Activated CD4-positive, alpha-beta T cell treated with anti-CD3 and anti-CD28 coated beads, Interleukin-2, amount 50 U/mL, for 4 hours (primary cell): ENCODE results near the gene PLEKHG4B.
"Not testable (repeated sequence)": the region's sequence is repeated elsewhere in the genome, so short reads cannot be mapped to it uniquely, and the experiment has no call there.

Experiments used
- DNase-seq, 2 experiments: peaks; one replicate each; pipeline ENCODE4 v3.0.0-alpha.2; 2020

The PLEKHG4B gene

DNA sequence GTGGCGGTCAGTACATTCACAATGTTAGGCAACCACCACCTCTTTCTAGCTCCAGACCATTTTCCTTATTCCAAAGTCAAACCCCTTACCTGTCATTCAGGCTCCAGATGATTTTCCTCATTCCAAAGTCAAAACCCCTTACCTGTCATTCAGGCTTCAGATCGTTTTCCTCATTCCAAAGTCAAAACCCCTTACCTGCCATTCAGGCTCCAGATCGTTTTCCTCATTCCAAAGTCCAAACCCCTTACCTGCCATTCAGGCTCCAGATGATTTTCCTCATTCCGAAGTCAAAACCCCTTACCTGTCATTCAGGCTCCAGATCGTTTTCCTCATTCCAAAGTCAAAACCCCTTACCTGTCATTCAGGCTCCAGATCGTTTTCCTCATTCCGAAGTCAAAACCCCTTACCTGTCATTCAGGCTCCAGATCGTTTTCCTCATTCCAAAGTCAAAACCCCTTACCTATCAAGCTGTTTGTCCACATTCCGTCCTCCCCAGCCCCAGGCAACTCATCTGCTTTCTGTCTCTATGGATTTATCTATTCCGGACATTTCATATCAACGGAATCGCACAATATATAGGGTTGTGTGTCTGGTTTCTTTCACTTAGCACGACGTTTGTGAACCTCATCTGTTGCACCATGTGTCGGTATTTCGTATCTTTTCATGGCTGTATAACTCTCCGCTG, 5.2 kb downstream of the PLEKHG4B start:
- DNase-seq, result no peak

DNA sequence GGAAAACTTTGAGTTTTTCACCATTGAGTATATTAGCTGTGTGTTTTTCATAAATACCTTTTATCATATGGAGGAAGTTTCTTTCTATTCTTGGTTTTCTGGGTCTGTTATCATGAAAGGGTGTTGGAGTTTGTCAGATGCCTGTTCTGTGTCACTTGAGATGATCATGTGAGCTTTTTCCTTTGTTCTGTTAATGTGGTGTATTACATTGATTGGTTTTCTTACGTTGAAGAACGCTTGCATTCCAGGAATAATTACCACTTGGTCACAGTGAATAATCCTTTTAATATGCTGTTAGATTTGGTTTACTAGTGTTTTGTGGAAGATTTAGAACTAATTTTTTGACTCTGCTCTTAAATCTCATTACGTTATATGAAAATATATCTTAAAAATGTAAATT, 7.8 kb downstream of the PLEKHG4B start:
- DNase-seq, result no peak

DNA sequence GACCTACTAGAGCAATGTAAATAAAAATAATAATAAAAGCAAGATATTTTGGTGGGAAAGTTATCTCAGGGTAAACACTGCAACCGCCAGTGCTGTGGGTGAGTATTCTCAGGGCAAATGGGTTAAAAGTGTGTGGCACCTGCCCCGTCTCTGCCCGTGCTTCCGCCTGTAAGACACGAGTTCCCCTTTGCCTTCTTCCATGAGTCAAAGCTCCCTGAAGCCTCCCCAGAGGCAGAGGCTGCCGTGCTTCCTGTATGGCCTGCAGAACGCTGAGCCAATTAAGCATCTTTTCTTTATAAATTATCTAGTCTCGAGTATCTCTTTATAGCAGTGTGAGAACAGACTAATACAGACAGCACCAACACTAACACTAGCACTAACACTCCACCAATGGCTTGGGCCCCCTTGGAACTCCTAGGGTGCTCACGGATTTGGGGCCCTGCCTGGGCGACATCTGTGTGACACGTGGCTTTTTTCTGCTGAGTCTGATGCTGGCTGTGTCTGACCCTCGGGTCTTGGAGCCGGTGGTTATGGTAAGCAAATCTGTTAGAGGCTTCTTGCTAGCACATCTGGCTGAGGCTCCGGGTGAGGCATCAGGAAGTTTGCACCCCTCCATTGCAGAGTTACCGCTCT, 10.6 kb downstream of the PLEKHG4B start:
- no peak for DNase-seq

DNA sequence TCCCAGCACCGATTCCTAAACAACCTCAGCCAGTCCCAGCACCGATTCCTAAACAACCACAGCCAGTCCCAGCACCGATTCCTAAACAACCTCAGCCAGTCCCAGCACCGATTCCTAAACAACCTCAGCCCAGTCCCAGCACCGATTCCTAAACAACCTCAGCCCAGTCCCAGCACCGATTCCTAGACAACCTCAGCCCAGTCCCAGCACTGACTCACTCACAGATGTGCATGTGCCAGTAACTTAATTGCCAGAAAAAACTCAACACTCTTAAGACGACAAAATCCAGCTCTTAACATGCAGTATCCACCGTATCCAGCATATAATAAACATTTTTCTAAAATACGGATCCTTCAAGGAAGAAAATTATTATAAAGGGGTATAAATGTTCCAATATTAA, 12.1 kb downstream of the PLEKHG4B start:
- not testable (repeated sequence) for DNase-seq

DNA sequence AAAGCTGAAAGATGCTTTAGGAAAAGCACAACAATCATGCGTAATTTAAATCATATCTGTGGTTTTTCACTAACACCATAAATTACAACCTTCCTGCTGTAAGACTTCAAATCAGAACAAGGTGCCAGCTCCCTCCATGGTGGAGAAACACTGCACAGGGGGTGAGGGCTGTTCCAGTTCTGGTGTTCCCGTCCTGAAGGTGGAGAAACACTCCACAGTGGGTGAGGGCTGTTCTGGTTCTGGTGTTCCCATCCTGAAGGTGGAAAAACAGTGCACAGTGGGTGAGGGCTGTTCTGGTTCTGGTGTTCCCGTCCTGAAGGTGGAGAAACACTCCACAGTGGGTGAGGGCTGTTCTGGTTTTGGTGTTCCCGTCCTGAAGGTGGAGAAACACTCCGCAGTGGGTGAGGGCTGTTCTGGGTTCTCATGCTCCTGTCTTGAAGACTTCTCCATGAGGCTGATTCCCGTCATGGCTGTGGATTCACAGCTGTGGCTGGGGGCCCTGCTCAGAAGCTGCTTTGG, 12.9 kb downstream of the PLEKHG4B start:
- no peak for DNase-seq

DNA sequence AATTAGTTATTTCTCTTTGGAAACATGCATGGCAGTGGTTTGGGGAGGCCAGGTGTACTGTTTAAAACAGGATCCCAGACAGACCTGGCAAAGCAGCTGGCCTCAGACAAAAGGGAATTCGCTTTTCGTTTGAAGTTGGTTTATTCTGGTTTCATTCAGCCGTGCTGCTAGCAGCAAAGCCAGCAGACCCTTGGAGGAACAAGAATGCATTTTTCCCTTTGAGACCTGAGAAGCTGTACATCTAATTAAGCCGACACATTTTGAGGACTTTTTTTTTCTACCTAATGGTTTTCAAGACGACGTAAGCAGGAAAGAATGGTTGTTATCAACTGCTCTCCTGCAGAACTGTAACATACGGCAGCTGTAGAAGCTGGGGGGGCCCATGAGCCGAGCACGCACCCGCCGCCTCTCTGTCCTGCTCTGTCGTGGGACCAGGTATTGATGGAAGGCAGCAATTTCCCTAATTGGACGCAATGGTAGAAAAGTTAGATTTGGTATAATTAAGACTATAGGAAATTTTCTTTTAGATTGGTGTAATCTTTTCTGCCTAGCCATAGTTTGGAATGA, 13.6 kb downstream of the PLEKHG4B start:
- no peak for DNase-seq

DNA sequence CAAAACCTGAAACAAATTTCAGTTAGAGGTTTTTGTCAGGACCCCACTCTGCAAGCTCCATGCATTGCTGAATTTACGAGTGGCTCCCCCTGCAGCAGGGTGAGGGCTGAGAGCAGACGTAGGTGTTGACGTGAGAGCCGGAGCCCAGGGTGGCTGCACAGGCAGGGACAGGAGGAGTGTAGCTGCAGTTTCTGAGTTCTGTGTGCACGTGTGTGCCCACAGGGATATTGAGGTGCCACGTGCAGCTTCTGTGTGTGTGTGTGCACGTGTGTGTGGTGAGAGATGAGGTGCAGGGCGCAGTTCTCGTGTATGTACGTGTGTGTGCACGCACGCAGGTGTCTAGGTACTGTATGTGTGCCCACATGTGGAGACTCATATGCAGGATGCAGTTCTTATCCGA, 14.6 kb downstream of the PLEKHG4B start:
- DNase-seq, result no peak

DNA sequence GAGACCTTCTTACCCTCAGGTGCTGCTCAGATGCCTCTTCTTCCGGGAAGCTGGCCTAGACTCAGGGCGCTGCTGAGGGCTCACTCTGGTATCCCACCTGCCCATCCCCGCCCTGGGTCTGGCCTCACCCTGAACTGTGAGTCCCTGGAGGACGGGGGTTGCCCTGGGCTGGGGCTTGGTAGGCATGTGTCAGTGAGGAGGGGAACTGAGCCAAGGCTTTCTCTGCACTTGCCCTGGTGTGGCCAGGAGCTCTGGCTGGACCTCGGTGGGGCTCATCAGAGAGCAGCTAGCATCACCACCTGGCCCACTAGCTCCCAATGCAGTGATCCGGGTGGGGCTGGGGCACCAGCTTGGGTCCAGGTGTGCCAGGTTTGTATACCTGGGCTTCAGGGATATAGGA, 15.6 kb downstream of the PLEKHG4B start:
- no peak for DNase-seq

DNA sequence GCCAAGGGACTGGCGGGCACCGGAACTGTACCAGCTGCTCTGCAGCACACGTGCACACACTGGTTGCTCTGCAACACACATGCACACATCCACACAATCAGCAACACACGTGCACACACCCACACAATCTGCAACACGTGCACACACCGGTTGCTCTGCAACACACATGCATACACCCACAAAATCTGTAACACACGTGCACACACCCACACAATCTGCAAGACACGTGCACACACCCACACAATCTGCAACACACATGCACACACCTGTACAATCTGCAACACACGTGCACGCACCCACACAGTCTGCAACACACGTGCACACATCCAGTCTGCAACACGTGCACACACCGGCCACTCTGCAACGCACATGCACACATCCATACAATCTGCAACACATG, 17.9 kb downstream of the PLEKHG4B start:
- DNase-seq, result no peak

DNA sequence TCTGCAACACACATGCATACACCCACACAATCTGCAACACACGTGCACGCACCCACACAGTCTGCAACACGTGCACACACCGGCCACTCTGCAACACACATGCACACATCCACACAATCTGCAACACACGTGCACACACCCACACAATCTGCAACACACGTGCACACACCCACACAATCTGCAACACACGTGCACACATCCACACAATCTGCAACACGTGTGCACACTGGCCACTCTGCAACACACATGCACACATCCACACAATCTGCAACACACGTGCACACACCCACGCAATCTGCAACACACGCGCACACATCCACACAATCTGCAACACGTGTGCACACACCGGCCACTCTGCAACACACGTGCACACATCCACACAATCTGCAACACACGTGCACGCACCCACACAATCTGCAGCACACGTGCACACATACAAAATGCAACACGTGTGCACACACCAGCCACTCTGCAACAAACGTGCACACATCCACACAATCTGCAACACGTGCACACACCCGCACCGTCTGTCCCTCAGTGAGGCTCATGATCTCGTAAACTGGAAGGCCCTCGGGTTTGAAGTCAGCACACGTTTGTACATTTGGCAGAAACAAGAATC, 18.4 kb downstream of the PLEKHG4B start:
- DNase-seq, result no peak

DNA sequence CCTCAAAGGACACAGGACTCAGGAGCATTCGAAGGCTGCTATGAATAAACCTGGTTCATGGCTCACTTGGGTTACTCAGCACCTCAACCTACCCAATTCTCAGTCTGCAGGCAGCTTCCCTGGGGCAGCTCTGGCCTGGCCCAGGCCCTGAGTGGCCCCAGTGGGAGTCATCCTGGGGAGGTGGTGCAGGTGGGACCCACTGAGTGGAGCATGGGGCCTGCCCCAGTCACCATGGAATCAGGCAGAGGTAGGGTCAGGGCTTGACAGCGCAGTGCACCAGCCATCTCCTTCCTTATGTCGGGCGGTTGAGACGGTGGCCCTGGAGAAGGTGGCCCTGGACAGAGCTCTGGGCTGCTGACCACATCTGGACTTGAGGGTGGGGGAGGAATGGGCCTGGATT, 19.2 kb downstream of the PLEKHG4B start:
- no peak for DNase-seq

DNA sequence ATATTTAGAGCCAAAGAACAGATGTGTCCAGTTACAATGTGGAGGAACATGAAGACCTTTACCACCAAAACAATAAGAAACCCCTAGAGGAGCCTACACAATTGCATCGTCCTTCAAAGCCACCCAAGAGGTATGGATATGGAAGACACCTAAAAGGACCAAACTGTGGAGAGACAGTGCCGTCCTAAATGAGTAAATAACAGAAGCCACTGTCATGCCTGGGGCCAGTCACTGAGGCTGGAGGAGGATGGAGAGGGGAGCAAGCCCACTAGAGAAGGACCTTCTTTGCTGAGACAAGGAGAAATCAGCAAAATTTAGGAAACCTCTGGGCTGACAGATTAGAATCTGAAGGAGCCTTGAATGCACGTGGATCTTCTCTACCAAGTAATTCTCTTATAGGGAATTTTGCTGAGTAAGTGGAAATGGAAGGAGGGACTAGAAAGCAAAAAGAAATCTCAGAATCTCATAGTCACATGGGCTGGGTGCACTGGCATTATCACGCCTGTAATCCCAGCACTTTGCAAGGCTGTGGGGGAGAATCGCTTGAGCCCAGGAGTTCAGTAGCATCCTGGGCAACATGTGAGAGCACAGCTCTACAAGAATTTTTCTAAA, 27.6 kb downstream of the PLEKHG4B start:
- DNase-seq, result no peak

DNA sequence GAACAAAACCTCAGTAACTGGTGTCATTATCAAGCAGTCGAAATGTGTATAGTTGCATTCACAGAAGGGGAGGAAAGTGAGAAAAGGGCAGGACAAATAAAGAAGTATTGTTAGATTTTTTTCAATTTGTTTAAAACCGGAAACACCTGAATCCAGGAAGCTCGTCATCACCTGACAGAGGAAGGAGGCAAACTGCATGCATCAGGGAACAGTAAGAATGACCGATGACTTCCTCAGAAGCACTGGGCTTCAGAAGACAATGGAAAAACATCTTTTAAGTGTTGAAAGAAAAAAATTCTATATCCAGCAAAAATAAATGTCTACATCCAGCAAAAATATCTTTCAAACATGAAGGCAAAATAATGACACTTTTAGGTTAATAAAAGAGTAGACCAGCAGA, 29.5 kb downstream of the PLEKHG4B start:
- DNase-seq, result no peak

DNA sequence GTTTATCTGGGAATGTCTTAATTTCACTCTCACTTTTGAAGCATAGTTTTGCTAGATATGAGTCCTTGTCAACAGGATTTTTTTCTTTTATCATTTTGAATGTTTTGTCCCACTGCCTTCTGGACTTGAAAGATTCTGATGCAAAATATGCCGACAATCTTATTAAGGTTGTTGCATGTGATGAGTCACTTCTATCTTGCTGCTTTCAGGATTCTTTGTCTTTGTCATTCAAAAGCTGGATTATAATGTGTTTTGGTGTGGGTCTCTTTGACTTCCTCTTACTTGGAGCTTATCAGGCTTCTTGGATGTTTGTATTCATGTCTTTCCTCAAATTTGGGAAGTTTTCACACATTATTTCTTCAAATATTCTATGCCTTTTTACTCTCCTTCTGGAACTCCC, 33.8 kb downstream of the PLEKHG4B start:
- no peak for DNase-seq

DNA sequence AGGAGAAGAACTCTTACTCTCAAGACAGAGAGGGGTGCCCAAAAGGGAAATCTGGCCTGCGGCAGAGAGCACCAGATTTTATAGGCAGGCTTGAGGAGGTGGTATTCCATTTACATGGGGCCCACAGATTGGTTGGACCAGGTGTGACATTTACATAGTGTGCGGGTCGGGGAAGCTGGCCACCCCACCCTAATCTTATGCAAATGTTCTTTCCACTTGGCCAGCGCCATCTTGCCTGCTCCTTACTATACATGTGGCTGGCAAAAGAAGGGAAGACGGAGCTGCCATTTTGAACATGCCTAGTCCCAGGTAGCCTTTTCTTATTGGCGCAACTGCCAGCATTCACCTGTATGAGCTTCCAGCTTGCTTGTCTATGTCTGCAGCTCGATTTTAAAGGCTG, 34.8 kb downstream of the PLEKHG4B start:
- no peak for DNase-seq

DNA sequence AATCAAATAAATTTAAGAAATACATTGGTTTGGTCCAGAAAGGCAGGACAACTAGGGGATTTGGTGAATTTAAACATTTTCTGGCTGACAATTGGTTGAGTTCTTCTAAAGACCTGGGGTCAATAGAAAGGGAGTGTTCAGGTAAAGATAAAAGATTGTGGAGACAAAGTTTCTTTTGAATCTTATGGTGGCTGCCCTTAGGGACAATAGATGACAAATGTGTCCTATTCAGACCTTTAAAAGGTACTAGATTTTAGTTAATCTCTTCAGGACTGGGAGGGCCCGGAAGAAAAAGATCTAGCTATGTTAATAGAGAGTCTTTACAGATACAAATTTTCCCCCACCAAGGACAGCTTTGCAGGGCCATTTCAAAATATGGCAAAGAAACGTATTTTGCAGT, 35.9 kb downstream of the PLEKHG4B start:
- no peak for DNase-seq

DNA sequence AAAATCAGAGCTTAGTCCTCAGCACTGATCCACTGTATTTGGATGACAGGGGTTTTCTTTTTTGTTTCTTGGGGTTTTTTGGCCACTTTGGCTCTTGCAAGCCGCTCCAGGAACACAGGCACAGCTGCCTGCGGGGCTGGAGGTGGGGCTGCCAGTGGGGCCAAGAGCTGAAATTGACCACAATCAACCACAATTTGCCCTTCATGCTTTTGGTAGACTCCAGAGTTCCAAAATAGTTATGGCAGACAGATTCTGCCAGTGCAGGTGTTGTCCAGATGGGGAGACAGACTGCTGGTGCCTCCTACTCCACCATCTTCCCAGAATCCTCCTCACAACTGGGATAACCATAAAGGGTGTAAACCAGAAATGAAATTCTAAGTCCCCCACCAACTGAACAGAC, 36.5 kb downstream of the PLEKHG4B start:
- no peak for DNase-seq

DNA sequence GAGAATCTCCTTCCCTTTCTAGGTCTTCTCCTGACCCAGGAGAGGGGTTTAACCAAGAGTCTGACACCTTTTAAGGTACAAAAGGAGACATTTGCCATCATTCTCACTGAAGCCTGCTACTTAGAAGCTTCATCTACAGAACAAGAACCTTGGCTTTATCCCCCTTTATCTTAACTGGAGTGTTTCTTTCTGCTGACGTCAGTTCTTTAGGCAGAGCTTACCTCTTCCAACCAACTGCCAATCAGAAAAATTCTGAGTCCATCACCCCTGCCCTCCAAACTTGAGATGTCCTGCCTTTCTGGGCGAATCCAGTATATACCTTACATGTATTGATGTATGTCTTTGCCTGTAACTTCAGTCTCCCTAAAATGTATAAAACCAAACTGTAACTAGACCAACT, 37.2 kb downstream of the PLEKHG4B start:
- DNase-seq, result no peak

DNA sequence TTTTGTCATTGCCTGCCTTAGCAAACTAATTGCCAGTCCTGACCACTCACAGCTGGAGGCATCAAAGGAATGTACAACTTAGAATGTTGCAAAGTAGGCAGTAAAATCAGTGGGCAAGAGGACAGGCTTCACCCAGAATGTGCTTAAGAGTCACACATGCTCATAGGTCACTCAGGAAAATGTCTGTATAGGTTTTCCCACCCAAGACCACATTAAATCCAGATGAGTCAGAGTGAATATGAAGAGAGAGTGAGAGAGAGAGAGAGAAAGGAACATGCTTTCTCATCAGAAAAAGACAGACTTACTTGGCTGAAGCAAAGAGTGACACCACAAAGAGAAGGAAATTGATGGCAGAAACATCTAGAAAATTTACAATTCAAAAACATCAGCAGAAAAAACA, 37.9 kb downstream of the PLEKHG4B start:
- no peak for DNase-seq

DNA sequence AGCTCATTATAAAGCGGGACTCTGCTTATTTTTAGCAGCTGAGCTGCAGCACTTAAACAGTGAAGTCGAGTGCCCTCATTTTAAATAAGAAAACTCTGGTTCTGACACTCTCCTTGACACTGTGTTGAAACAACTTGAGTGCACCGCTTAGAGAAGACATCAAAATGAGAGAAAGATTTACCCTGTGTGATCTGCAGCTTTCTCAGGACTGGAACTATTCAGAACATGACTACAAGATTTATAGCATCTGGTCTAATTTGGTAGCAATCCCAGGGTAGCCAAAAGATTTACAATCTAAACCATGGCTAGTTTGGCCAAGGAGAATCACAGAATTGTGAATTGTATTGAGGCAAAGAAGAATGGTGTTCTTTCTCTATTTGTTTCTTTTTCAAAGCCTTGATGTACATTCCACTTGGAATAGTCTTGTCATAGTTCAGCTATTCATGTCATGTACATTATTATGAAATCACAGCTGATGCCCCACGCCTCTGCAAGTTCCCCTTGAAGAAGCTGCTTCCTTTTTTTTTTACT, 38.7 kb downstream of the PLEKHG4B start:
- no peak for DNase-seq

DNA sequence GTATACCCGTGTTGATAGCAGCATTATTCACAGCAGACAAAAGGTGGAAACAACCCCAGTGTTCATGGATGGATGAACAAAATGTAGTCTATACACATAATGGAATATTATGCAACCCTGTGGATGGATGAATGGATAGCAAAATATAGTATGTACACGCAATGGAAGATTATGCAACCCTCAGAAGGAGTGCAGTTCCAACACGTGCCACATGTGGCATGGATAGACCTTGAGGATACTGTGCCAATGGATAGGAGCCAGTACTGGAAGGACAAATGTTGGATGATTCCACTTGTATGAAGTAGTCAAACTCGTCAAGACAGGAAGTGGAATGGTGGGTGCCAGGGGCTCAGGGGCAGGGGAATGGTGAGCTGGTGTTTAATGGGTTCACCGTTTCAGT, 44.9 kb downstream of the PLEKHG4B start:
- DNase-seq, result no peak

DNA sequence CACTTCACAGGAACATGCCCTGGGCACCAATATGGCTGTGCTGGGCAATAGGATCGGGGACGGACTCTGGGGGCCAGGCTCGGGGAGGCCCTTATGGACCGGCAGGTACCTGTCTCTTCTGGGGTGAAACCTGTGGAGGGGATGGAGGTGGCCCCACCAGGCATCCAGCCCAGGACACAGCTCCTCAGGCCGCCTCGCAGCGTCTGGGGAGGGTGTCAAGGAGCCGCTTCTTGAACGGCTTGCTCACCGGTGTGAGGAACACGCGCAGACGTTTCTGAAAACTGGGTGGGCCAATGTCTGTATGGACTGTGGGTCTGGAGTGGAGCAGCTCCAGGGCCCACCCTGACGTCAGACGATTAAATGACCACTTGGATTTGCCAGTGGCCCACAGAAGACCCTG, 45.8 kb downstream of the PLEKHG4B start:
- DNase-seq, result no peak

DNA sequence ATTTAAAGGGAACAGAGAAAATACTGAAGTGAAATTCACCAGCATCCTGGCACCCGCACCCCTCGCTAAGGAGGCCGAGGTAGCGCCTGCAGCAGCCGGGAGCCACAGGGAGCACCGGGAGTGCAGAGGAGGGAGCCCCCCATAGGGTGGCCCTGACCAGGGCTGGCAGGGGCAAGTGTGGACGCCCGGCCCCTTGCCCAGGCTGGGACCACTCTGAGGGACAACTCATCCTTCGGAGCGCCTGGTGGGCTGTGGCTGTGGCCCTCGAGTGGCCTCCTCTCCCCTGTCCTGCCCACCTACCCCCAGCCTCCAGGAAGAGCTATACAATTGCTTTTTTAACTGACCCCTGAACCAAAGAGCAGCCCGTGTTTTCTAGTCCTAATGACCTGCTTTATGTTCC, 47.0 kb downstream of the PLEKHG4B start:
- DNase-seq, result no peak
